G401.6 (cell line): ENCODE measurements around the gene INPP5B.
A peak's percentile ranks its signal among the peaks of the same experiment; 100 is the strongest.
"Not testable (repeated sequence)": the region's sequence is repeated elsewhere in the genome, so short reads cannot be mapped to it uniquely, and the experiment has no call there.

Experiments used
- FAIRE-seq: peaks from 2 replicates; lab custom pipeline; 2012; peaks lifted over from hg19 to GRCh38; lab: Jason Lieb, UNC

The INPP5B gene

DNA sequence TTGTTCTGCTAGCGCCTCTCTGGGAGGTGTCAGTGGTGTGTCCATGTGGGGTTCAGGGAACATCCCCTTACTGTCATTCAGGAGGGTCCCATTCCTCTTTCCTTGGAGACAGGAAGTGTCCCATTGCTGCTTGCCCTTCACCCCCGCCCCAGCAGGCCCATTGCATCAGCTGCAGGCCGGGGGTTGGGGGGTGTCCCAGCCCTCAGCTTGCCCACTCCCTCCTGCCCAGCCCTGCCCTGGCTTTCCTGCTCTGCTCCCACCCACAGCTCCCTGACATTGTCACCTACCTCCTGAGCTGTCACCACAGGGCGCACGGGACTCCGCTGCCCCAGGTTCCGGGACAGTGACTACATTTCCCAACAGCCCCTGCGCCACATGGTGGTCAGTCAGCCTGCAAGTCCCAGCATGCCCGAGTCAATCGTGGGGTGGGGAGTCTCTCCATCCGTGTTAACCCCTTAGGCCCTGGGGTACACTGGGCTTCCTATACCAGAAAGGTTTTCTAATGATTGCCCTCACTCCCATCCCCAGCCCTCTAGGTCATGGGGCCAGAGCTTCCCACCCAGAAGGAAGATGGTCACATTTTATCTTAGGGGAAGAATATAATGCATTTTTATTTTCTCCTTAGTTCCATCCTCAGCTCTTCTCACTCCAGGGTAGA is at the start of gene INPP5B:
Gene INPP5B, minus strand, starts transcription at position 351 of the 658 bp plus-strand sequence. CDS start 745 bp downstream, outside the sequence.
- FAIRE-seq = peak; percentile 94

GRCh38 chr1:37995751-37996345 is 49.0 kb upstream of the INPP5B start:
- no peak for FAIRE-seq

- no peak for FAIRE-seq
Measured at GRCh38 chr1:37994886-37995566, 48.2 kb upstream of the INPP5B start.

- no peak for FAIRE-seq
Measured at GRCh38 chr1:37989361-37989930, 42.6 kb upstream of the INPP5B start.

GRCh38 chr1:37987679-37988078 is 40.8 kb upstream of the INPP5B start:
- FAIRE-seq = no peak

DNA sequence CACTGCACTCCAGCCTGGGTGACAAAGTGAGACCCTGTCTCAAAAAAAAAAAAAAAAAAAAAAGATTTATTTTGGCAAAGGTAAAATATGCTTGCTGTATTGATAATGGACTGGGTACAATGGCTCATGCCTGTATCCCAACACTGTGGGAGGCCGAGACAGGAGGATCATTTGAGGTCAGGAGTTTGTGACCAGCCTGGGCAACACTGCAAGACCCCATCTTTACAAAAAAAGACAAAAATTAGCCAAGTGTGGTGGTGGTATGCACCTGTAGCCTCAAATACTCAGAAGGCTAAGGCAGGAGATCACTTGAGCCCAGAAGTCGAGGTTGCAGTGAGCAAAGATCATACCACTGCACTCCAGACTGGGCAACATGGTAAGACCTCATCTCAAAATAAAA is 36.7 kb upstream of the INPP5B start:
- no peak for FAIRE-seq

GRCh38 chr1:37978541-37978940 is 31.7 kb upstream of the INPP5B start:
- FAIRE-seq = no peak

DNA sequence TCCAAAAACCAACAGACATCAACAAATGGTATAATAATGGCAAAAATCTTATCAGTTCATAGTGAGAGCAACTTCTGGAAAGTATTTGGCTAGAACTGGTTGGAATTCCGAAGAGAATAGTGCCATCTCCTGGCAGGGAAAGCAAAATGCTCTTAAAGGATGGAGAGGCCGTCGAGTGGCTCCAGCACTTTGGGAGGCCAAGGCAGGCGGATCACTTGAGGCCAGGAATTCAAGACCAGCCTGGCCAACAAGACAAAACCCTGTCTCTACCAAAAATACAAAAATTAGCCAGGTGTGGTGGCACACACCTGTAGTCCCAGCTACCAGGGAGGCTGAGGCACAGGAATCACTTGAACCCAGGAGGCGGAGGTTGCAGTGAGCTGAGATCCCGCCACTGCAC is 28.2 kb upstream of the INPP5B start:
- peak; percentile 87 for FAIRE-seq

DNA sequence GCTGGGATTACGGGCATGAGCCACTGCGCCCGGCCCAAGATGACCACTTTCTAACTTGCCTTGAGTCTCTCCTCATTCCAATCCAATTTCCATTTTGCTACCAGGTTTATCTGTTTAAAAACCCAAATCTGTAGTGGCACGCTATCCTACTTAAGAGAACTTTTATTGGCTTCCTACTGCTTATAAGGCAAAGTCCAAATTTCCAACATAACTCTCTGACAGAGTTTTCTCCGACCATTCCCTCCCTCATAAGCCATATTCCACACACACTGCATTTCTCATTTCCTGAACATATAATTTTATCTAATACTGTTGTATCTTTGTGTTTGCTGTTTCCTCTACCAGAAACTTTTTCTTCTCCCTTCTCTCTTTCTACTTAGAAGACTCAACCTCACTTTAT is 27.7 kb upstream of the INPP5B start:
- no peak for FAIRE-seq

- FAIRE-seq = not testable (repeated sequence)
Measured at GRCh38 chr1:37973684-37974083, 26.8 kb upstream of the INPP5B start.

- no peak for FAIRE-seq
Measured at GRCh38 chr1:37965301-37965700, 18.4 kb upstream of the INPP5B start.

GRCh38 chr1:37964106-37964505 is 17.3 kb upstream of the INPP5B start:
- FAIRE-seq = not testable (repeated sequence)

GRCh38 chr1:37958690-37959089 is 11.8 kb upstream of the INPP5B start:
- no peak for FAIRE-seq

DNA sequence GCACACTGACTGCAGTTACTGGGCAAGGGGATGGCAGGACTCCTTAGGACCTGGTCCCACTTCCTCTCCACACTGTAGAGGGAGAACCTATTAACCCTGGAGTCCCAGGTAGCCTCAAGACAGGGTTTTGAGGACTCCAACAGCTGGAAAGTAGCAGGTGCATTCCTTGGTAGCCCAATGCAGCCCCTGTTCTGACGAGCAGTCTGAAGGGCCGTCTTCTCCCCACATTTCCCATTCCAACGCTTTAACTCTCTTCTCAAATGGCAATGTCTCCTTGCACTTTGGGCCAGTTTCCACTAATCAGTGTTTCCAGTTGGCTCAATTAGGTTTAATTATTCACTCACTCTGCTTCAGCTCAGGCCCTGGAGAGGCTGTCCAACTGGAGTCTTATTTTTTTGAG is 8.8 kb upstream of the INPP5B start:
- no peak for FAIRE-seq

GRCh38 chr1:37954316-37954971 is 7.6 kb upstream of the INPP5B start:
- FAIRE-seq = no peak

- FAIRE-seq = no peak
Measured at GRCh38 chr1:37952738-37953137, 5.9 kb upstream of the INPP5B start.

DNA sequence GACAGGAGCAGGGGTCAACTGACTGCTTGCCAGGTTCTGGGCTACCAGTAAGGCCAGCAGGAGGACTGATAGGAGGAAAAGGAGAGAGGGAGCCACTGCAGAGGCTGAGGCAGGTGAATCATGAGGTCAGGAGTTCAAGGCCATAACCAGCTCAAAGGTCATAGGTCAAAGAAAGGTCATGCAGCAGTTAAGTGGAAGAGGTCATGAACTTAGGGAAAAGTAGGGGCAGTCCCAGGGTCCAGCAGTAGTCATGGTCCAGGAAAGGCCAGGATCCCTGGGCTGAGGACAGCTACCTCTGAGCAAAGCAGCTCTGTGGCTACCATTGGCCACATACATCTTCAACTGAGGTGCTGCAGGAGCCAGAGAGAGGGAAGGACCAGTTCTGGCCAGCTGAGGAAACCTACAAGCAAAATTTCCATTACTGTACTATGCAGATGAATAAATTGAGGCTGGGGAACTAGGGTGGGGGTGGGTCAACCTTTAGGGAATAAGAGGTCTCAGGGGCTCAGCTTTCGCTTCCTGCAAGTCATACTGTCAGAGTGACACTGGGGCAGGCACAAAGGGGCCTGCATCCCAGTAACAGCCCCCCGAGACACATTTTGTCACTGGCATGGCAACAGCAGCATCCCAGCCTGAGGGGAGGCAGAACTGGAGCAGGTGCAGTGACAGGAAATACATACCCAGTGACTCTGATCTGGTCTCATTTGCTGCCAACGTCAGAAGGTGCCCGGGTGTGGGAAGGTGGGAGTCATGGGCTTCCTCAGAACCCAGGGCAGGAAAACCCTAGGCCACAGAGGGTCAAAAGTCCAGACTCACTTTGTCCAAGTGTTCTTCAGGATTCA is 5.2 kb upstream of the INPP5B start:
- FAIRE-seq = no peak

- FAIRE-seq = no peak
Measured at GRCh38 chr1:37951041-37951782, 4.4 kb upstream of the INPP5B start.

DNA sequence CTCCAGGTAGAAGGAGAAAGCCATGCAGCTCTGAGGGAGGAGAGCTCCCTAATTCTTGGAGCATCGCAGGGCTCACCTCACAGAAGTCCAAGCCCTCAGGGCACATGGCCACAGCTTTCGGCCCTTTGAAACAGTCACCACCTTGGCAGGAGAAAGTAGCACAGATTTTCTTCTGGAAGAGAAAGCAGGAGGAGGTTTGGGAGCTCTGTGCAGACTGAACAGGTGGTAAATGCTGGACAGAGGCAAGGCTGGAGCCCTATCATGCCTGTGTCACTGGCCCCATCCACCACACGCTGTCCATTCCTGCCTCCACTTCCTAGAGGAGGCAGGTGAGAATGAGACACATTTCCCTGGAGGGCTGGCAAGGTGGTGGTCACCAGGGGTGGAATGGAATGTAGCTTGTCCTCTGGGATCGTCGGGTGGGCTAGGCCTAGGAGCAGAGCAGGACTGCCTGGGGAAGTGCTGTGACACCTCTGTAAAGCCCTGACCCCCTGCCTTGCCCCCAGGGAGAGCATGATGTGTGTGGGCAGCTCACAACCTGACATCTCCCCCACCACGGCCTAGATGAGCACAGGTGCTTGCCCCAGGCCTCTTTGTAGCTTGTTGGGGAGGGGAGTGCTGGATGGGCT is 2.8 kb upstream of the INPP5B start:
- FAIRE-seq = no peak

DNA sequence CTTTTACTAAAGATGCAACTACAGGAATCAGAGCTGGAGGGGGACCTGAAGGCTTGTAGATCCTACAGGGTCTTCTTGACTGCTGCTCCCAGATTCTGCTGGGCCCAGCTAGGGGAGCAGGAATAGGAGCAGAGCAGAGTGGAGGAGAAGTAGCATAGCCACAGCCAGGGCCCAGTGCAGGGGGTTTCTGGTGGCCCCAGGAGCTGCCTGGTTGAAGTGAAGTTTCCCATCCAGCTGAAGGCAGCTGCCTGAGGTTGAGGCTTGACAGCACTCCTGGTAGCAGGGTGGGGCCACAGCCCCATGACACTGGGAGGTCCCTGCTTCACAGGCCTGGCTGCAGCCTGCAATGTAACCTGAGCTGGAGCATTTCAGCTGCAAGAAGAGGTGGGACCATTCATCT is 2.0 kb upstream of the INPP5B start:
- no peak for FAIRE-seq

DNA sequence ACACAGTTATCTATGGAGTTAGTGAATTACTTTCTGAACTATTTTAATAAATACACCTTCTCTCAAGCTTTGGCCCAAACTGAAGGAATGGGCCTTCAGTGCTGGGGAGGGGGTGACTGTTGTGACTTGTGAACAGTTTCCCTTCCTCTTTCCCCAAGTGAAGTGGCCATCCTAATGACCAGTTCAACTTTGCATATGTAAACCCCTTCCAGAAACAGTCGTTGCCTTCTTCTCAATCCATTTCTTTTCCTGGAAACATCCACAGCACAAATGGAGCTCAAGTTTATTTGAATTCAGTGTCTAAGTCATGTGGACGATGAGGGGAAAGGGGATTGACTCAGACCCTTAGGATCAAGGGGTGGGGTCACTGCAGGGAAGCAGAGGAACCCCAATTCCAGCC is 1.3 kb upstream of the INPP5B start:
- FAIRE-seq = no peak
